HG03097 (cell line): ENCODE measurements around the gene C10orf62.
"Not testable (repeated sequence)": the region's sequence is repeated elsewhere in the genome, so short reads cannot be mapped to it uniquely, and the experiment has no call there.

Source experiments
- ATAC-seq: cut with Tn5 transposase; IDR thresholded peaks from one replicate; pipeline ENCODE4 v1.9.1; 2021; ENCODE audit not compliant: unreplicated experiment, low FRiP score

The C10orf62 gene

GRCh38 chr10:97618285-97618684, 28.8 kb downstream of the C10orf62 start:
- no peak for ATAC-seq

GRCh38 chr10:97618733-97619132, 29.2 kb downstream of the C10orf62 start:
- ATAC-seq = no peak

- ATAC-seq = no peak
Measured at GRCh38 chr10:97623277-97623676, 33.8 kb downstream of the C10orf62 start.

GRCh38 chr10:97627731-97628130, 38.2 kb downstream of the C10orf62 start:
- no peak for ATAC-seq

- ATAC-seq = no peak
Measured at GRCh38 chr10:97628228-97628627, 38.7 kb downstream of the C10orf62 start.

GRCh38 chr10:97629289-97629688, 39.8 kb downstream of the C10orf62 start:
- ATAC-seq = no peak

GRCh38 chr10:97631098-97631497, 41.6 kb downstream of the C10orf62 start:
- ATAC-seq = no peak

- peak; percentile 95 for ATAC-seq
Measured at GRCh38 chr10:97632949-97633884, 43.7 kb downstream of the C10orf62 start, which contains the start of gene MORN4. Gene MORN4 (minus strand): TSS chr10:97633500. CDS start chr10:97619653, 13,847 bp downstream.

- ATAC-seq = no peak
Measured at GRCh38 chr10:97633921-97634320, 44.4 kb downstream of the C10orf62 start.

GRCh38 chr10:97635577-97635976, 46.1 kb downstream of the C10orf62 start:
- ATAC-seq = no peak

- ATAC-seq = not testable (repeated sequence)
Measured at GRCh38 chr10:97639090-97639489, 49.6 kb downstream of the C10orf62 start.

GRCh38 chr10:97640174-97640867, 50.8 kb downstream of the C10orf62 start, which contains the start of gene PI4K2A:
Gene PI4K2A (plus strand): TSS chr10:97640671. CDS start chr10:97640743, 72 bp downstream.
- ATAC-seq = peak; percentile 98
